GM12878 (cell line): ENCODE results near the gene ZNF764. TPM values are rescaled to one million over a fixed set of nuclear protein-coding genes. Genes with fewer than 3 reads are reported as not detected.
A peak's percentile ranks its signal among the peaks of the same experiment; 100 is the strongest.

ENCODE experiments used
- ATF3 ChIP-seq: IDR thresholded peaks from 2 replicates; pipeline ENCODE4 v1.6.1; 2011; ENCODE audit warnings: low read depth, mild to moderate bottlenecking, low read length, moderate library complexity, borderline replicate concordance; ENCODE audit errors: extremely low read depth
- E4F1 ChIP-seq: fragments of 450-650 bp; IDR thresholded peaks from 2 replicates; pipeline ENCODE4 v1.6.1; 2018; ENCODE audit warnings: borderline replicate concordance, mild to moderate bottlenecking; ENCODE audit not compliant: partially characterized antibody
- ESRRA ChIP-seq: IDR thresholded peaks from 2 replicates; pipeline ENCODE4 v1.6.1; 2012; ENCODE audit warnings: mild to moderate bottlenecking, low read length, improper control_type of control experiment
- MTA2 ChIP-seq: fragments of 450-650 bp; IDR thresholded peaks from 2 replicates; pipeline ENCODE4 v1.6.1; 2016; ENCODE audit warnings: low read depth, mild to moderate bottlenecking, moderate library complexity
- MYB ChIP-seq: fragments of 150-350 bp; IDR thresholded peaks from 2 replicates; pipeline ENCODE4 v1.6.1; 2014; ENCODE audit warnings: mild to moderate bottlenecking, low read depth, low read length, borderline replicate concordance
- MYC ChIP-seq: IDR thresholded peaks from 2 replicates; pipeline ENCODE4 v1.6.1; 2011; ENCODE audit warnings: mild to moderate bottlenecking, low read length, moderate library complexity, inconsistent platforms; ENCODE audit not compliant: insufficient read depth, insufficient replicate concordance, insufficient read length, severe bottlenecking
- NR2F1 ChIP-seq: fragments of 450-650 bp; conservative IDR thresholded peaks from 2 replicates; pipeline ENCODE4 v1.6.1; 2017; ENCODE audit warnings: mild to moderate bottlenecking
- NRF1 ChIP-seq: conservative IDR thresholded peaks from 2 replicates; pipeline ENCODE4 v1.6.1; 2011; ENCODE audit warnings: mild to moderate bottlenecking, low read depth, low read length, improper control_type of control experiment
- POLR2A ChIP-seq: IDR thresholded peaks from 2 replicates; pipeline ENCODE4 v1.6.1; 2011; ENCODE audit warnings: low read depth, mild to moderate bottlenecking, low read length
- SIN3A ChIP-seq: IDR thresholded peaks from 2 replicates; pipeline ENCODE4 v1.6.1; 2012; ENCODE audit warnings: low read depth, low read length, improper control_type of control experiment
- TAF1 ChIP-seq: IDR thresholded peaks from 2 replicates; pipeline ENCODE4 v1.6.1; 2011; ENCODE audit warnings: mild to moderate bottlenecking, low read depth, low read length, borderline replicate concordance
- TARDBP ChIP-seq: IDR thresholded peaks from 2 replicates; pipeline ENCODE4 v1.6.1; 2016; ENCODE audit warnings: borderline replicate concordance
- TCF3 ChIP-seq: IDR thresholded peaks from 2 replicates; pipeline ENCODE4 v1.6.1; 2012; ENCODE audit warnings: low read depth, mild to moderate bottlenecking, low read length, borderline replicate concordance; ENCODE audit not compliant: insufficient read depth
- WRNIP1 ChIP-seq: IDR thresholded peaks from 2 replicates; pipeline ENCODE4 v1.6.1; 2011; ENCODE audit warnings: low read depth, low read length, improper control_type of control experiment, borderline replicate concordance
- YBX1 ChIP-seq: fragments of 450-650 bp; IDR thresholded peaks from 2 replicates; pipeline ENCODE4 v1.6.1; 2016; ENCODE audit warnings: antibody characterized with exemption
- ZNF24 ChIP-seq: fragments of 450-650 bp; IDR thresholded peaks from 2 replicates; pipeline ENCODE4 v1.6.1; 2017; ENCODE audit warnings: antibody characterized with exemption, mild to moderate bottlenecking
- polyA plus RNA-seq, 11 experiments: library from polyadenylated mRNA; depleted of rRNA in 4 of 11; unstranded in 6 of 11; stranded (reverse) in 5 of 11; fragments of >200 nt; fragmentation: Nextera tagmentation in 4 of 11; fragmentation: Illumina TruSeq in 1 of 11; extraction: Ambion mirVana in 4 of 11; extraction: Trizol in 1 of 11; gene quantifications; 1 replicate in 1 of 11; 2 replicates in 10 of 11; pipeline versions ENCODE4 v1.2.1 to v1.2.3, GENCODE V29; 2011 to 2016; ENCODE audit warnings: inconsistent platforms in 2 of 11, missing spikeins in 2 of 11, low read depth in 1 of 11
- total RNA-seq, 4 experiments: library from RNA; depleted of rRNA in 3 of 4; stranded (reverse); fragments of >200 nt in 3 of 4; fragmentation: Illumina TruSeq in 1 of 4; extraction: Trizol in 1 of 4; gene quantifications; 2 replicates each; pipeline versions ENCODE4 v1.2.1 to v1.2.3, GENCODE V29; 2013 to 2021
- TF ChIP-seq, protein P1 (sequence below): IDR thresholded peaks from 2 replicates; pipeline ENCODE4 v1.6.1; 2012; ENCODE audit warnings: low read depth, low read length, improper control_type of control experiment
- TF ChIP-seq, protein P2 (sequence below): fragments of 450-650 bp; IDR thresholded peaks from 2 replicates; pipeline ENCODE4 v1.6.1; 2017; ENCODE audit warnings: mild to moderate bottlenecking, low read depth, inconsistent platforms; ENCODE audit not compliant: poor library complexity, severe bottlenecking
- TF ChIP-seq, protein P3 (sequence below): fragments of 450-650 bp; IDR thresholded peaks from 2 replicates; pipeline ENCODE4 v1.6.1; 2017; ENCODE audit warnings: mild to moderate bottlenecking, moderate library complexity

Gene ZNF764
- total and polyA plus RNA-seq, 10 of the 15 experiments (the other 5 are each of a cell fraction or from before 2014, with no cell fraction given): 0.61 to 11.9 (median 3.8) TPM

- TF ChIP-seq, protein P1, sequence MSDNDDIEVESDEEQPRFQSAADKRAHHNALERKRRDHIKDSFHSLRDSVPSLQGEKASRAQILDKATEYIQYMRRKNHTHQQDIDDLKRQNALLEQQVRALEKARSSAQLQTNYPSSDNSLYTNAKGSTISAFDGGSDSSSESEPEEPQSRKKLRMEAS: peak; percentile 99
- TF ChIP-seq SIN3A (peak; percentile 97), YBX1 (no peak), ATF3 (no peak), E4F1 (no peak), TARDBP (peak; percentile 67; the same call in 1 of the 2 replicates), NRF1 (no peak), MTA2 (no peak), POLR2A (peak; percentile 51), NR2F1 (peak; percentile 87; the same call in 1 of the 2 replicates), MYC (peak; percentile 79), TCF3 (no peak), ZNF24 (no peak), WRNIP1 (no peak), MYB (no peak), TAF1 (peak; percentile 42; the same call in 1 of the 2 replicates), ESRRA (no peak)
- TF ChIP-seq, protein P2, sequence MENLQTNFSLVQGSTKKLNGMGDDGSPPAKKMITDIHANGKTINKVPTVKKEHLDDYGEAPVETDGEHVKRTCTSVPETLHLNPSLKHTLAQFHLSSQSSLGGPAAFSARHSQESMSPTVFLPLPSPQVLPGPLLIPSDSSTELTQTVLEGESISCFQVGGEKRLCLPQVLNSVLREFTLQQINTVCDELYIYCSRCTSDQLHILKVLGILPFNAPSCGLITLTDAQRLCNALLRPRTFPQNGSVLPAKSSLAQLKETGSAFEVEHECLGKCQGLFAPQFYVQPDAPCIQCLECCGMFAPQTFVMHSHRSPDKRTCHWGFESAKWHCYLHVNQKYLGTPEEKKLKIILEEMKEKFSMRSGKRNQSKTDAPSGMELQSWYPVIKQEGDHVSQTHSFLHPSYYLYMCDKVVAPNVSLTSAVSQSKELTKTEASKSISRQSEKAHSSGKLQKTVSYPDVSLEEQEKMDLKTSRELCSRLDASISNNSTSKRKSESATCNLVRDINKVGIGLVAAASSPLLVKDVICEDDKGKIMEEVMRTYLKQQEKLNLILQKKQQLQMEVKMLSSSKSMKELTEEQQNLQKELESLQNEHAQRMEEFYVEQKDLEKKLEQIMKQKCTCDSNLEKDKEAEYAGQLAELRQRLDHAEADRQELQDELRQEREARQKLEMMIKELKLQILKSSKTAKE: peak; percentile 53
- TF ChIP-seq, protein P3, sequence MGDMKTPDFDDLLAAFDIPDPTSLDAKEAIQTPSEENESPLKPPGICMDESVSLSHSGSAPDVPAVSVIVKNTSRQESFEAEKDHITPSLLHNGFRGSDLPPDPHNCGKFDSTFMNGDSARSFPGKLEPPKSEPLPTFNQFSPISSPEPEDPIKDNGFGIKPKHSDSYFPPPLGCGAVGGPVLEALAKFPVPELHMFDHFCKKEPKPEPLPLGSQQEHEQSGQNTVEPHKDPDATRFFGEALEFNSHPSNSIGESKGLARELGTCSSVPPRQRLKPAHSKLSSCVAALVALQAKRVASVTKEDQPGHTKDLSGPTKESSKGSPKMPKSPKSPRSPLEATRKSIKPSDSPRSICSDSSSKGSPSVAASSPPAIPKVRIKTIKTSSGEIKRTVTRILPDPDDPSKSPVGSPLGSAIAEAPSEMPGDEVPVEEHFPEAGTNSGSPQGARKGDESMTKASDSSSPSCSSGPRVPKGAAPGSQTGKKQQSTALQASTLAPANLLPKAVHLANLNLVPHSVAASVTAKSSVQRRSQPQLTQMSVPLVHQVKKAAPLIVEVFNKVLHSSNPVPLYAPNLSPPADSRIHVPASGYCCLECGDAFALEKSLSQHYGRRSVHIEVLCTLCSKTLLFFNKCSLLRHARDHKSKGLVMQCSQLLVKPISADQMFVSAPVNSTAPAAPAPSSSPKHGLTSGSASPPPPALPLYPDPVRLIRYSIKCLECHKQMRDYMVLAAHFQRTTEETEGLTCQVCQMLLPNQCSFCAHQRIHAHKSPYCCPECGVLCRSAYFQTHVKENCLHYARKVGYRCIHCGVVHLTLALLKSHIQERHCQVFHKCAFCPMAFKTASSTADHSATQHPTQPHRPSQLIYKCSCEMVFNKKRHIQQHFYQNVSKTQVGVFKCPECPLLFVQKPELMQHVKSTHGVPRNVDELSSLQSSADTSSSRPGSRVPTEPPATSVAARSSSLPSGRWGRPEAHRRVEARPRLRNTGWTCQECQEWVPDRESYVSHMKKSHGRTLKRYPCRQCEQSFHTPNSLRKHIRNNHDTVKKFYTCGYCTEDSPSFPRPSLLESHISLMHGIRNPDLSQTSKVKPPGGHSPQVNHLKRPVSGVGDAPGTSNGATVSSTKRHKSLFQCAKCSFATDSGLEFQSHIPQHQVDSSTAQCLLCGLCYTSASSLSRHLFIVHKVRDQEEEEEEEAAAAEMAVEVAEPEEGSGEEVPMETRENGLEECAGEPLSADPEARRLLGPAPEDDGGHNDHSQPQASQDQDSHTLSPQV: no peak
Observed at GRCh38 chr16:30585400-30586191, 27.4 kb upstream of the ZNF764 start, which contains the start of gene ZNF785 (continued).
